Activated CD4-positive, alpha-beta T cell treated with anti-CD3 and anti-CD28 coated beads, Interleukin-2, amount 50 U/mL, for 1 hour (primary cell): ENCODE measurements around the gene SDF2L1.
"Not testable (repeated sequence)": the region's sequence is repeated elsewhere in the genome, so short reads cannot be mapped to it uniquely, and the experiment has no call there.

ENCODE experiments used
- DNase-seq: peaks from one replicate; pipeline ENCODE4 v3.0.0-alpha.2; 2020

SDF2L1 gene

DNA sequence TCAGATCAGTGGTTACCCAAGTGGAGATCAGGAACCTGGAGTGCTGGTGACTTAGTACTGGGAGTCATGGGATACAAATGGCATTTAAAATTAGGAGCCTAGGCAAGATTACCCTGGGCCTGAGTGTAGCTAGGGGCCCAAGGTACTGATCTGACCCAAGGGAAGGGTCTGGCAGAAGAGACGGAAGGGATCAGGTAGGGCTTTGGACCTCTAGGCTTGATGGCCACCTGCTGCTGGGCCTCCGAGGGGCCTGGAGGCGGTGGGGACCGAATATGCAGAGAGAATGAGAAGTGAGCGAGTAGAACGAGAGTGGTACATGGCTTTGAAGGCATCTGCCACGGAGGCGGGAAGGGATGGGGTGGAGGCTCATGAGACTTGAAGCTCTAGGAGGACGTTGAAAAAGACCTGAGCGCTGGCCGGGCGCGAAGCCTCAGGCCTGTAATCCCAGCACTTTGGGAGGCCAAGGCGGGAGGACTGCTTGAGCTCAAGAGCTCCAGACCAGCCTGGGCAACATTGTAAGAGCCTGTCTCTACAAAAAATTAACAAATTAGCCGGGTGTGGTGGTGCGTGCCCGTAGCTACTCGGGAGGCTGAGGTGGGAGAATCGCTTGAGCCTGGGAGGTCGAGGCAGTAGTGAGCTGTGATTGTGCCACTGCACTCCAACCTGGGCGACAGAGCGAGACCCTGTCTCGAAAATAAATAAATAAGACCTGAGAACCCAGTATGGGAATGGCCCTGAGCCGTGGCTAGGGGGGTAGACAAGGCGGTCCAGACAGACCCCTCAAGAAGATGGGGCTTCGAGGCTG lies 23.1 kb downstream of the SDF2L1 start:
- no peak for DNase-seq

DNA sequence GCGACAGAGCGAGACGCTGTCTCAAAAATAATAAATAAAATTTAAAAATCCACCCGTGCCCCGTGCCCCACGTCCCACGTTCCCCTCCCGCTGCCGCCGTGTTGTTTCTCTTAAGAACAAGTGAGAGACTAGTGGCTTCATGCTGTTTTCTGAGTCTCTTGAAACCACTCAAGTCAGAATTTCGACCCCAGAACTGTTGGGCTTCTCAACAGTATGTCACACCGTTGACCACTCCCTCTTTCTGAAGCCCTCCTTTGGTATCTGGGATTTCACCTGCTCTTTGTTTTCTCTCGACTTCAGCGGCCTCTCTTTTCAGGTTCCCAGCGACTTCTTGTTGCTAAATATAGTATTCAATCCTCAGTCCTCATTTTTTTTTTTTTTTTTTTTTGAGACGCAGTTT lies 24.7 kb downstream of the SDF2L1 start:
- no peak for DNase-seq

DNA sequence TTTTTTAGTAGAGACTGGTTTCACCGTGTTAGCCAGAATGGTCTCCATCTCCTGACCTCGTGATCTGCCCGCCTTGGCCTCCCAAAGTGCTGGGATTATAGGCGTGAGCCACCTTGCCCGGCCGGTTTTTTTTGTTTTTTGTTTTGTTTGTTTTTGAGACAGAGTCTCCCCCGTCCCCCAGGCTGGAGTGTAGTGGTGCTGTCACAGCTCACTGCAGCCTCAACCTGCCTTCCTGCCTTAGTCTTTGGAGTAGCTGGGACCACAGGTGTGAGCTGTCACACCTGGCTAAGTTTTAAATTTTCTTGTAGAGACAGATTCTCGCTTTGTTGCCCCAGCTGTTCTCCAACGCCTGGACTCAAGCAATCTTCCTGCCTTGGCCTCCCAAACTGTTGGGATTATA lies 26.9 kb downstream of the SDF2L1 start:
- no peak for DNase-seq

DNA sequence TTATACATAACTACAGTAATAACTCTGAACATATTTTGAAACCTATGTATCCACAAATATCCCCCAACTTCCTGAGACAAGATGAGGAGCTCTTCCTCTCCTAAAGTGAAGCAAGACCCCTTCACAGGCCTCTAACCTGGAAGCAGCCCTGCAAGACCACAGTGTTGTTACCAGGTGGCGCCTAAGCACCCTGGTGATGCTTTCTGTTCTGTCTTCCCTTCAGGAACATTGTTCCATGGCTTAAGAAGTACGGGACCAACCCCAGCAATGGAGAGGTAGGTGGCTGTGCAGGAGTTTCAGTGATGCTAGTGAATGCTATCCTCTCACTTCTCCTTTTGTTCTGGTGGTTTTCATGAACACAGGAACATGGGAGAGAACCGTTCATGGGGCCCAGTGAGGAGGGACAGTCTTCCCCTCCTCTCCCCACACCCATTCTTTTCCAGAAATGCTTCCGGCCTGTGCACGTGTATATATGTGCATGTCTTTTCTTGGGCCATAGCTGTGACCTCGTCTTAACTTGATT lies 30.1 kb downstream of the SDF2L1 start:
- no peak for DNase-seq

DNA sequence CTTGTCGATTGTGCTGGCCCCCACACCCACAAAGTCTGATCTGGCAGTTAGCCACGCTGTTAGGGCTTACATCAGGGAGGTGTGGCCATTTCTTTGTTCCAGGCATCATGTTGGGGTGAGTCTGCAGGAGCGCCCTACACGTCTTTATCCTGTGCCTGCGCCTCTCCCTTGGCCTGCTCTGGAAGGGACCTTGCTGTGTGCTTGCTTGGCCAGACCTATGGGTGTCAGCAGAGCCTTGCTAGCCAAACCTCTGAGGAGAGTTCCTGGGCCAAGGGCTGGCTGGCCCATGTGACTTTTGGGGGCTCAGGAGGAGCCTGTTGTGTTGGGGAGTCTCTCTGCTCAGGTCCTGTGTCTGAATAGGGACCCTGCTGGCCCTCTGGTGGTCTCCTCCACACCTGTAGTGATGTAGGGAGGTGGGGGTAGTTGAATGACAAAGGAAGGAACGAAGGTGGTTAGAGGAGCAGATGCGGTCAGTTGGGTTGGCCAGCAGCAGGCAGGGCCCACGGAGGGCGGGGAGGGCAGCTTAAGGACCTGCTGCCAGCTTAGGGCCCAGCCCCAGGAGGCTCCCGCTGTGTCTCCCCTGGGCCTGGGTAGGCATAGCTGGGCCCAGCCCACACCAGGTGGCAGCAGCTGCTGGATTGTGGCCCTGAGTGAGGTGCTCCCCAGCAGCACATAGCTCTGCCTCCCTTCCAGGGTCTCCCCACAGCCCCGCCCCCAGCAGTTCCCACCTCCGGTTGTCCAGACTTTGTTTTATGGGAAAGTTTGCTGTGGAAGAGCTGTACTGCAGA lies 31.6 kb downstream of the SDF2L1 start:
- no peak for DNase-seq

DNA sequence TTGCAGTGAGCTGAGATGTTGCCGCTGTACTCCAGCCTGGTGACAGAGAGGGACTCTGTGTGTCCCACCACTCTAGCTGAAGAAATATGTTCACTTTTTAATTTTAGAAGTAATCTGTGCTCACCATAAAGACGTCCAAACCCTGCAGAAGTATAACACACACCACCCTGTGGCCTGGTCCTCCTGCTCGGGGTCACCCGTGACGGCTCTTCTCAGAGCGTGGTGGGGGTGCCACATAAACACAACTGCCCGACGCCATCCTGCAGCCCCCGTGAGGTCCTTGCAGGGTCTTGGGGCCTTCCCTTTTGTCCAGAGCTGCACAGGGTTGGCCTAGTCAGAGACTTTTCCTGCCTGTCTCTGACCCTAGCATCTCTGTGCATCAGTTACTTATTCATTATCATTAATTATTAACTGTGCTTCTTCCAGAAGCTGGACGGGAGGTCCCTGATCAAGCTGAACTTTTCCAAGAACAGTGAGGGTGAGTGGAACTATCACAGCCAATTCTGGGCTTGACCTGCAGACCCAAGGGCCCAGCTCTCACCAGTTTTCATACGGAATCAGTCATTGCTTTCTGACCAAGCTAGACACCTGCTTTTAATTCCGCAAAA lies 32.6 kb downstream of the SDF2L1 start:
- no peak for DNase-seq

DNA sequence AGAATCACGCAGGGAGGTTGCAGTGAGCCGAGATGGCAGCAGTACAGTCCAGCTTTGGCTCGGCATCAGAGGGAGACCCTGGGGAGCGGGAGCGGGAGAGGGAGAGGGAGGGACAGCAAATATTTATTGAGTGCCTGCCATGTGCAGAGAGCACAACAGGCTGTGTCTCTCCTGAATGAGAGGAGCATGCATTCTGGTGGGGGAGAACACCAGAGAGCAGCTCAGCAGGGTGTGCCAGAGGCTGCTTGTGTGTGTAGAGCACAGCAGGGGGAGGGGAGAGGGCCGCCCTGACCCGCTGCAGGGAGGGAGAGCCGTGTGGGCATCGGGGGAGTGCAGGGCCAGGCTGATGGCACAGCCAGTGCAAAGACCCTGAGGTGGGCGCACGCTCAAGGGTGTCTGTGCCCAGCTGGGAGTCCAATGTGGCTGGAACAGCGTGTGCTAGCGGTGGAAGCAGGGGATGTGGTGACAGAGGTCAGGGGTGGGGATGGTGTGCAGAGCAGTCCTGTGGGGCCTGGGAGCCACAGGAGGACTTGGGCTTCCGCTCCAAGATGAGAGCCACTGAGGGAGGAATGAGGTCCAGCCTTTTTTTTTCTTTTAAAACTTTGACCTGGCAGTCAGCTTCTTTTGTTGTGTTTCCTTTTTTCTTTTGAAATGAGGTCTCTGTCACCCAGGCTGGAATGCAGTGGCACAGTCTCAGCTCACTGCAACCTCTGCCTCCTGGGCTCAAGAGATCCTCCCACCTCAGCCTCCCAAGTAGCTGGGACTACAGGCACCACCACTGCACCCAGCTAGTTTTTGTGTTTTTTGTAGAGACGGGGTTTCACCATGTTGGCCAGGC lies 35.7 kb downstream of the SDF2L1 start:
- no peak for DNase-seq

DNA sequence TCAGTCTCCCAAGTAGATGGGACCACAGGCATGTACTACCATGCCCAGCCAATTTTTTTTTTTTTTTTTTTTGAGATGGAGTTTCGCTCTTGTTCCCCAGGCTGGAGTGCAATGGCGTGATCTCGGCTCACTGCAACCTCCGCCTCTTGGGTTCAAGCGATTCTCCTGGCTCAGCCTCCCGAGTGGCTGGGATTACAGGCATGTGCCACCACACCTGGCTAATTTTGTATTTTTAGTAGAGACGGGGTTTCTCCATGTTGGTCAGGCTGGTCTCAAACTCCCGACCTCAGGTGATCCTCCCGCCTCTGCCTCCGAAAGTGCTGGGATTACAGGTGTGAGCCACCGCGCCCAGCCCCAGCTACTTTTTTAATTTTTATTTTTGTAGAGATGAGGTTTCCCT lies 36.7 kb downstream of the SDF2L1 start:
- not testable (repeated sequence) for DNase-seq

DNA sequence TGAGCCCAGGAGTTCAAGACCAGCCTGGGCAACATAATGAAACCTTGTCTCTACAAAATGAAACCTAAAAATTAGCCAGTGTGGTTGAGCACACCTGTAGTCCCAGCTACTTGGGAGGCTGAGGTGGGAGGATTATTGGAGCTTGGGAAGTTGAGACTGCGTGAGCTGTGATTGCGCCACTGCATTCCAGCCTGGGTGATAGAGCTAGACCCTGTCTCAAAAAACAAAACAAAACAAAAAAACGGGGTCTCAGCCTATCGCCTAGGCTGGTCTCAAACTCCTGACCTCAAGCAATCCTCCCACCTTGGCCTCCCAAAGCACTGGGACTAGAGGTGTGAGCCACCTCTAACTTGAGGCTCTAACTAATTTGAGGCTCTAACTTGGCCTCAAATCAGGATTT lies 37.3 kb downstream of the SDF2L1 start:
- no peak for DNase-seq

DNA sequence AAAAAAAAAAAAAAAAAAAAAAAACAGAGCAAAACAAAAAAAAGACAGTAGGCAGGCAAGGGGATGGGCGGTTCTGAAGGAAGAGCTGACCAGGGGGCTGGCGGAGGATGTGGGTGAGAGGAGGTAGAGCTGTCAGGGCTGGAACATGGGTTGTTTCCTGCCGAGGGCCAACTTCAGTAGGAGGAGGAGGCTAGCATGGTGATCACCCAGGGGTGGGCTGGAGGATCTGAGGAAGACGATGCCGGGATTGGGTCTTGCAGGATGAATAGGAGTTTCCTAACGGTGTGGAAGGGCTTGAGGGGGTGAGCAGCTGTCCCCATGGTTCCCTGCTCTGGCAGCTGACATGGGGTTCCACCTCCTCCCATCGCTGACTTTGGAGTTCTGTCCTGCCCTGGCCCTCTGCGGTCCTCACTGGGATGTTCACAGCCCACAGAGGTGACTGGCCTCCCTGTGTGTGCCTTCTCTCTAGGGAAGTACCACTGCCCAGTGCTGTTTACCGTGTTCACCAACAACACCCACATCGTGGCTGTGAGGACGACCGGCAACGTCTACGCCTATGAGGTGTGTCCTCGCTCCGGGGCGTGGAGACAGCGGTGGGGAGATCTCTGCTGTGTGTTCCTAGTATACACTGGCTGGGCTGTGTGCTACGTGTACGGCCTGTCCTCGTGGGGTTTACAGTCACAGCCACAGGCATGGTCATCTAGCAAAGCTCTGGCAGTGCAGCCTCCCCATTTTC lies 38.9 kb downstream of the SDF2L1 start:
- DNase-seq: no peak

DNA sequence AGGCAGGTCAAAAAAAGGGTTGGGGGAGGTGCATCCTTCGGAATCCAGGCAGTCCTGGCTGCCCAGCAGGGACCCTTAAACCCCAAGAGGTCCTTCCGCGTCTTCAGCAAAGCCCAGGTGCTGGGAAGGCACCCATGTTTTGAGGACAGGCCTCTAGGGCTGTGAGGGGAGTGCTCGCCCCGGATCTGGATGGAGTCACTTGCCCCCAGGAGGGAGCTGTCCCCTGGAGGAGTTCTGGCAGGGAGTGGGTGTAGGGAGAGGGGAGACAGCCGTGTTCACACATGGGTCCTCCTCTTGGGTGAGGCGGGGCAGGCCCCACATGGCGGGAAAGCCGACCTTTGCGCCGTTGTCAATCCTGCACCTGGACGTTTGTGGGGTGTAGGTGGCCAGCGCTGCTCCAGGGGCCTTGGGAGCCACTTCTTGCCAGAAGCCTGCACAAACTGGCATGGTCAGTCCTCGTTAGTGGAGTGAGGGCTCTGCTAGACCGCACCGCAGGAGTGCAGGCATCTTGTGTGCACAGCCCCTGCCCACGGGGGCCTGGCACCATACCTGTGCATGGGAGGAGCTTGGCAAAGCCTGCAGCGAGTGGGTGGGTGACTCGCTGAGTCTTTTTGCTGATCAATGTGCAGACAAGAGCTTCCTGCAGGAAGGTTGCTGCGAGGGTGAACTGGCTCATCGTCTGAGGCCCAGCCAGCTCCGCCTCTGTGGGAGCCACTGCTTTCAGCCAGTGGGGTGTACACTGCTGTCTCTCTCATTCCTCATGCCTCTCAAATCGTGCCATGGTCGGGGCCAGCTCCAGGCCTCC lies 39.7 kb downstream of the SDF2L1 start:
- no peak for DNase-seq

DNA sequence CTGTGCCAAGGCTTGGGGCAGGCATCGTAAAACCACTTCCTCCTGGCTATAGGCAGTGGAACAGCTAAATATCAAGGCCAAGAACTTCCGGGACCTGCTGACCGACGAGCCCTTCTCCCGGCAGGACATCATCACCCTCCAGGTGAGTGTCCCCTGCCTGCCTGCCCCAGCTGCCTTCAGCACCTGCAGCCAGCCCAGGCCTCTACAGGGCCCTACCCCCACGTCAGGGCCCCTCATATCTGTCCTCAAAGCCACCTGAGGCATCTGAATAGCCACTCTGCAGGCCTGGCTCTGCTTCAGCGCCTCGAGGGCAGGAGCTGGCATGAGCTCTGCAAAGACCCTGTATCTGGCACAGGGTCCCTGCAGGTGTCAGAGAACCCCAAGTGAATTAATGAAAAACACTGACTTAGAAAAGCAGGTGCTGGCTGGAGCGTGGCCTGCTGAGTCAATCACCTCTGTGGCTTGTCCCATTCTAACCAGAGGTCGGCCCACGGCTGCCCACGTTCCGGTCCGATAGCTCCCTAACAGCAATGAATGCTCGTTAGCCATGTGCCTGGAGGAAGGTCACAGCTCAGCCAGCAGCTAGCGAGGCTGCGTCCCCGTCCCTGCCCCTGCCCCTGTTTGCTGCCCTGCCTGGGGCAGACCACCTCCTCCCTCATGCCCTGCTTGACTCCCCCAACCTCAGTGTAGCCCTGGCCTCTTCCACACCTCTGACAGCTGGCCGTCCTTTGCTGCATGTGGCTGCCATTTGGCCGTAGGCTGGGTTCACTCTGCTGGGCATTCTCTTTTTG lies 40.5 kb downstream of the SDF2L1 start:
- no peak for DNase-seq

DNA sequence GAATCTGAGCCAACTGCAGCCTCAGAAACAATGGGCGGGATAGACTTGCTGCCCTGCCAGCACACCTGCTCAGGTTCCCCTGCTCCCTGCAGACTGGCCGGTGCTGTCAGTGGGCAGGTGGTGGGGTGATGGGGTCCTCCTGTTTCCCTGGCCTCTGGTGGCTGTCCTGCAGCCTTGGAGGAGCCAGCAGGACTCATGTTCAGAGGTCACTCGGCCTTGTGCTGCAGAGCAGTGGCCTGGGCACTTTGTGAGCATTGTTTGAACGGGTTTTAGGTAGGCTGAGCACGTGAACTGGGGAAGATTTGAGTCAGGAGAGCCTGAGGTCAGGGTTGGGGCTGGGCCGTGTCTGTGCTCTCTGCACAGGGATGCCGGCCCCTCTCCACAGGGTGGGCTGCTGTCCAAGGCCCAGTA lies 41.3 kb downstream of the SDF2L1 start:
- no peak for DNase-seq

DNA sequence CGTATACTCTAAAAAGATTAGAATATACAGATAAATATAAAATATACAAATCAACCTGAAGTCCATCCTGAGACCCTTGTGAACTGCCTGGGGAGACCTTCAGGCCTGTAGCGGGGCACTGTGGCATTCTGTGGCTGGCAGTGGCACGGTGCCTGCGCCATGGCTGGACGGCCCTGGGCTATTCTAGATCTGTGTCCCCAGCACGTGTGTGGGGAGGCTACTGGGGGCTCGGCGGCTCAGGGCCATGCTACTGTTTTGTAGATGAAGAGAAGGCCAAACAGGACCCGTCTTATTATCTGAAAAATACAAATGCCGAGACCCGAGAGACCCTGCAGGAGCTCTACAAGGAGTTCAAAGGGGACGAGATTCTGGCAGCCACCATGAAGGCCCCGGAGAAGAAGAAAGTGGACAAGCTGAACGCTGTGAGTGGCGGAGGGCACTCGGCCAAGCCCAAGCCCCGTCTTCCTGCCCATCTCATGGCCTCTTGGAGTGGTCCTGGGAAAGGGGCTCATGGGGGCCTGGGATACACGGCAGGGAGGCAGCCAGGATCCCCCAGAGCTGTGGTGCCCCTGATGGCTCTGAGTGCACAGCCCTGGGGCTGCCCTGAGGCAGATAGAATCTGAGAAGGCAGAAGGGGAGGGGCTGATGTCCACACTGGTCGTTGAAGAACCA lies 42.5 kb downstream of the SDF2L1 start:
- no peak for DNase-seq

DNA sequence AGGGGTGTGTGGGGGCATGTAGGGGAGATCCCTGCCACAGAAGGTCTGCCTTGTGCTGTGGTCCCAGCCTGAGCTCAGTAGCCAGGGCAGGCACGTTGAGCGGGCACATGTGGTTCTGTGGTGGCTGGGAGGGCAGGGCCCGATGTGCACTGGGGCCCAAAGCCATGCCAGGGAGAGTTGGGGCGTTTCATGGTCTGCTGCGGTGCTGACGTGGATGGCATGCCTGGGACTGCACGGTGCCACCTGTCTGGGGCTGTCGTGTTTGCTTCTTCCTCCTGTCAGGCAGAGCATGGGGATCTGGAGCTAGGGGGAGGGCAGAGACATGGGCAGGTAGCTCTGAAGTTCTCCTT lies 43.0 kb downstream of the SDF2L1 start:
- DNase-seq: no peak

DNA sequence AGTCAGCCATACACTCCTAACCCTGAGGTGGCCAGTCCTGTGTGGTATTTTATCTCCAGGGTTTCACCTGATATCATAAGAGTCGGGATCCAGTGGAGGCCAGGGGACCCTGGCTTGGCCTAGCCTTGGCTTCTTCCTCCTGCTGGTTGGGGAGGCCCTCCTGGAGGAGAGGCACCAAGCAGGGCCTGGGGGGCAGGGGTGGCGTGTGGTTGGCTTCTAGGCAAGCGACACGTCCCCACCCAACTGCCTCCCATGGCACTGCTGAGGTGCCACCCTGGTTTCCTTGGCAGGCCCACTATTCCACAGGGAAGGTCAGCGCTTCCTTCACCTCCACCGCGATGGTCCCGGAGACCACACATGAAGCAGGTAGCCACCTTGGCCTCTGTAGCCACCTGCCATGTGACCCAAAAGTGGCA lies 44.1 kb downstream of the SDF2L1 start:
- no peak for DNase-seq

DNA sequence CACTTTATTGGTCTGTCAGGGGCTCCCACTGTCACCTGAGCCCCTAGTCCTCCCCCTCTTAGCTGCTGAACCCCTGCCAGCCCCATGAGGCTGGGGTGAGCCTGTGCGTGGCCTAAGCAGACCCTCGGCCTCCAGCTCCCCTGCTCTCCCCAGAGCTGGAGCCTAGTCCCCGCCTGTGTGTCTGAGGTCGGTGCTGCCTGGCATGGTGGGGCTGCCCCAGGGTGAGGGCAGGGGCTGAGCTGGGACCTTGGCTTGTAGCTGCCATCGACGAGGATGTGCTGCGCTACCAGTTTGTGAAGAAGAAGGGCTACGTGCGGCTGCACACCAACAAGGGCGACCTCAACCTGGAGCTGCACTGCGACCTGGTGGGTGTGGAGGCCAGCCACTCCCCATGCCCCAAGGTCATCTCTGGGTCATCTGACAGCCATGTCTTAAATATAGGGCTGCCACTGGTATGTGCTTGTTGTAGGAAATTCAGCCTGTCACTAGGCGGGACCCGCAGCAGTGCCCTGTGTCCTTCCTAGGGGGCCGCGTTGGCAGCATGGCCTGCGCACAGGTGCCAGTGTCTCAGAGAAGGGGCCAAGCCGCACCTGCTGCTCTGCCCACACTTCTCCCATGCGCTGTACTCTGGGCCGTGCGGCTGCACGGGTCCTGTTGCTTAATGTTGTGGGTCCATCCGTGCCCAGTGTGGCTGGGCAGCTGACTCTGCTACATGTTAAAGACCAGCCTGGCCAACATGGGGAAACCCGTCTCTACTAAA lies 44.7 kb downstream of the SDF2L1 start:
- DNase-seq: no peak

DNA sequence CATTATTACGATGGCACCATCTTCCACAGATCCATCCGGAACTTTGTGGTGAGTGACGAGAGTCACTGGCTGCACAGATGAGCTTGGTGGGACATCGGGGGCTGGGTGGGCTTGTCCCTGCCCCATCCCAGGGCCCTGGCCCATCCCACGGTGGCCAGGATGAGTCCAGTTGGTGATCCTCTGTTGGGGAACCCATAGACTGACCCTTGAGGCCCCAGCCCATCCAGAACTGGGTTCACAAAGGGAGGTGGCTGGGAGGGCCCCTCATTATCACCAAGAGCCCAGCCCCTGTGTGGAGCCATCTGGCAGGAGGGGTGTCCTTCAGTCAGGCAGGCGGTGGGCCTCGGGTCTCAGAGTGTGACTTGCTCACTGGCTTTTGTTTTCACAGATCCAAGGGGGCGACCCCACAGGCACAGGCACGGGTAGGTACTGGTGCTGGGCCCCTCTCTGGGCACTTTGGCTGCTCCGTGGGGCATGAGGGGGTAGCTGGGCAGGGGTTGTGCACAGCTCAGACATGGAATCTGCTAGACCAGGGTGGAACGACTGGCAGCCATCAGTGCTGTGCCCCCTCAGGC lies 45.7 kb downstream of the SDF2L1 start:
- DNase-seq: no peak

DNA sequence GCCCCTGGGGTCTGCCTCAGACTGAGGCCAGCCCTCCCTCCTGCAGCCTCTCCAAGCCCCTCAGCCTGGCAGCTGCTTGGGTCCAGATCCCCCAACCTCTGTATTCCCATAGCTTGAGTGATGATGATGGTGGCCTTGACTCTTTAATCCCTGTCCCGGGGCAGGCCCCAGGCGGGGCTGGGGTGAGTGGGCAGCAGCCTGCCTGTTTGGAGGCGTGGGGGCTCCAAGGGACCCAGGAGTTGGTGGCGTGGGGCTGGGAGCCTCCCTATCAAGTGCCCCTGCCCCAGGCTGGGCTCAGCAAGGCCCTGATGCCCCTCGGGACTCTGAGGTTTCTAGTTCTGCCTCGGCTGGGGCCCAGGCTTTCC lies 46.2 kb downstream of the SDF2L1 start:
- DNase-seq: no peak
